CD14-positive monocyte (primary cell): ENCODE data around the gene KDM1B. TPM values are rescaled to one million over a fixed set of nuclear protein-coding genes. Genes with fewer than 3 reads are reported as not detected.

Experiments used
- DNase-seq, 3 donors: peaks; one replicate each; pipeline ENCODE4 v3.0.0-alpha.2; 2011 to 2022
- H2AFZ ChIP-seq: 2 replicates; pipeline ENCODE4 v1.6.0; 2012; ENCODE audit warnings: mild to moderate bottlenecking, low read depth, low read length, inconsistent platforms; ENCODE audit not compliant: insufficient read depth, poor library complexity, severe bottlenecking
- H3K27ac ChIP-seq, 2 donors: 1 replicate in 1 of 2; 2 replicates in 1 of 2; pipeline ENCODE4 v1.5.1; 2012 to 2013; ENCODE audit warnings: low read length in 2 of 2, control low read depth in 1 of 2, inconsistent platforms in 1 of 2, low read depth in 1 of 2, mild to moderate bottlenecking in 1 of 2
- H3K27me3 ChIP-seq, 2 donors: one replicate each; pipeline versions ENCODE4 v1.6.0 to v1.6.1; 2011 to 2013; ENCODE audit warnings: low read length in 2 of 2; ENCODE audit not compliant: control insufficient read depth in 2 of 2, insufficient read depth in 2 of 2
- H3K36me3 ChIP-seq, 2 donors: replicated peaks in 1 of 2; 1 replicate in 1 of 2; 2 replicates in 1 of 2; pipeline versions ENCODE4 v1.5.1 to v1.6.1; 2012 to 2013; ENCODE audit warnings: low read length in 2 of 2, control low read depth in 1 of 2, inconsistent platforms in 1 of 2, mild to moderate bottlenecking in 1 of 2; ENCODE audit not compliant: insufficient read depth in 2 of 2, control insufficient read depth in 1 of 2
- H3K4me1 ChIP-seq, 2 donors: 1 replicate in 1 of 2; 2 replicates in 1 of 2; pipeline versions ENCODE4 v1.5.1 to v1.6.1; 2012 to 2013; ENCODE audit warnings: low read length in 2 of 2, control low read depth in 1 of 2, inconsistent platforms in 1 of 2, mild to moderate bottlenecking in 1 of 2, moderate library complexity in 1 of 2; ENCODE audit not compliant: insufficient read depth in 2 of 2, control insufficient read depth in 1 of 2
- H3K4me2 ChIP-seq: replicated peaks from 2 replicates; pipeline ENCODE3; 2012; ENCODE audit warnings: low read length, moderate library complexity, mild to moderate bottlenecking; ENCODE audit not compliant: poor library complexity, severe bottlenecking; ENCODE audit errors: extremely low read depth
- H3K4me3 ChIP-seq, 3 experiments: fragments of 200-600 bp in 1 of 3; sonication (generic) in 1 of 3; replicated peaks in 1 of 3; 1 replicate in 2 of 3; 2 replicates in 1 of 3; pipeline ENCODE4 v1.5.1; 2011 to 2013; ENCODE audit warnings: low read length in 3 of 3, mild to moderate bottlenecking in 3 of 3, control low read depth in 2 of 3, low read depth in 2 of 3, inconsistent platforms in 1 of 3, moderate library complexity in 1 of 3
- H3K79me2 ChIP-seq: 2 replicates; pipeline ENCODE4 v1.6.0; 2012; ENCODE audit warnings: mild to moderate bottlenecking, control low read depth, inconsistent platforms, low read length, moderate library complexity; ENCODE audit not compliant: insufficient read depth
- H3K9ac ChIP-seq: 2 replicates; pipeline ENCODE4 v1.6.0; 2017; ENCODE audit warnings: low read length, mild to moderate bottlenecking; ENCODE audit not compliant: insufficient read depth, poor library complexity, severe bottlenecking
- H3K9me3 ChIP-seq, 2 donors: replicated peaks in 1 of 2; 1 replicate in 1 of 2; 2 replicates in 1 of 2; pipeline versions ENCODE4 v1.5.1 to v1.6.1; 2012 to 2013; ENCODE audit warnings: low read length in 2 of 2, control low read depth in 1 of 2; ENCODE audit not compliant: control insufficient read depth in 1 of 2, insufficient read depth in 1 of 2
- H4K20me1 ChIP-seq: 2 replicates; pipeline ENCODE4 v1.6.0; 2012; ENCODE audit warnings: mild to moderate bottlenecking, low read length, control low read depth, moderate library complexity; ENCODE audit not compliant: insufficient read depth
- H3K27ac Mint-ChIP-seq, 7 donors: one replicate each; pipeline ENCODE4 v1.8.0; 2020; ENCODE audit warnings: mild to moderate bottlenecking in 7 of 7, mixed read lengths in 7 of 7, moderate library complexity in 6 of 7, inconsistent platforms in 2 of 7
- H3K27me3 Mint-ChIP-seq, 3 donors: one replicate each; pipeline ENCODE4 v1.8.0; 2021 to 2022; ENCODE audit warnings: low read depth in 3 of 3, mild to moderate bottlenecking in 3 of 3, mixed read lengths in 3 of 3, moderate library complexity in 3 of 3, inconsistent platforms in 1 of 3
- H3K36me3 Mint-ChIP-seq, 2 donors: one replicate each; pipeline ENCODE4 v1.8.0; 2020; ENCODE audit warnings: mixed read lengths in 2 of 2, inconsistent platforms in 1 of 2, mild to moderate bottlenecking in 1 of 2
- H3K4me1 Mint-ChIP-seq: one replicate; pipeline ENCODE4 v1.8.0; 2020; ENCODE audit warnings: mild to moderate bottlenecking, mixed read lengths
- H3K4me3 Mint-ChIP-seq, 2 donors: one replicate each; pipeline ENCODE4 v1.8.0; 2020; ENCODE audit warnings: mild to moderate bottlenecking in 2 of 2, mixed read lengths in 2 of 2, moderate library complexity in 1 of 2
- H3K9me3 Mint-ChIP-seq, 7 donors: one replicate each; pipeline ENCODE4 v1.8.0; 2020 to 2022; ENCODE audit warnings: mixed read lengths in 7 of 7, mild to moderate bottlenecking in 6 of 7, moderate library complexity in 6 of 7, inconsistent platforms in 2 of 7
- CTCF ChIP-seq: fragments of 200-600 bp; IDR thresholded peaks from one replicate; pipeline ENCODE4 v1.8.0; 2022; ENCODE audit warnings: antibody characterized with exemption, mild to moderate bottlenecking
- WGBS: methylation state at CpG from one replicate; pipeline ENCODE4 v1.1.5; 2013; ENCODE audit warnings: missing lambda C conversion rate; ENCODE audit not compliant: insufficient coverage; 5-methylcytosine and 5-hydroxymethylcytosine counted together
- intact Hi-C, 2 donors: fragments of 100-400 bp; cut with micrococcal nuclease; formaldehyde crosslinking; loops; one replicate each; pipeline versions ENCODE4 v1.15.0 to v1.15.1; 2023
- polyA plus RNA-seq, 3 donors: library from polyadenylated mRNA; depleted of rRNA in 1 of 3; unstranded in 2 of 3; stranded (reverse) in 1 of 3; fragments of 300-500 nt in 2 of 3; fragments of >200 nt in 1 of 3; fragmentation: Illumina TruSeq in 2 of 3; gene quantifications; 1 replicate in 2 of 3; 2 replicates in 1 of 3; pipeline ENCODE4 v1.2.3, GENCODE V29; 2012 to 2021

Gene KDM1B
- polyA plus RNA-seq, 3 donors = 4.4 to 50.8 (median 24.1) TPM

GRCh38 chr6:18244251-18244650, 89.0 kb downstream of the KDM1B start:
- Histone ChIP-seq H3K4me2 (no peak overlapping the region), H4K20me1 (peaks cover 73% of the 10 kb centered on the region), H3K4me3 (no peak overlapping the region), H2AFZ (no peak overlapping the region), H3K27me3 (no peaks in the 10 kb centered on the region), H3K9ac (no peak overlapping the region), H3K36me3 (peaks cover 78 to 99% of the 10 kb centered on the region in 2 donors), H3K4me1 (no peaks in the 10 kb centered on the region), H3K27ac (peak overlapping the region in 1 of 2 donors; percentile 60), H3K9me3 (no peaks in the 10 kb centered on the region), H3K79me2 (peaks cover 100% of the 10 kb centered on the region)
- no peaks in the 10 kb centered on the region for H3K27me3 Mint-ChIP-seq
- H3K36me3 Mint-ChIP-seq = peaks cover 62 to 76% of the 10 kb centered on the region in 2 donors
- no peaks in the 10 kb centered on the region for H3K9me3 Mint-ChIP-seq
- H3K4me3 Mint-ChIP-seq = no peak overlapping the region
- intact Hi-C loops = no loop called here
- DNase-seq = no peak
- H3K27ac Mint-ChIP-seq = peak overlapping the region in 1 of 7 donors; percentile 5
- WGBS = no CpG with 5 or more reads among the region's 2 CpGs
- no peaks in the 10 kb centered on the region for H3K4me1 Mint-ChIP-seq
- TF ChIP-seq CTCF = no peak

- no peak overlapping the region for H2AFZ ChIP-seq
- intact Hi-C loops = no loop called here
- no peaks in the 10 kb centered on the region for H3K9me3 ChIP-seq
- no peaks in the 10 kb centered on the region for H3K4me1 ChIP-seq
- peaks cover 83 to 100% of the 10 kb centered on the region in 2 donors for H3K36me3 ChIP-seq
- H3K27ac ChIP-seq = peak overlapping the region in 1 of 2 donors; percentile 60
- no peaks in the 10 kb centered on the region for H3K4me1 Mint-ChIP-seq
- peaks cover 68% of the 10 kb centered on the region for H4K20me1 ChIP-seq
- WGBS = no CpG with 5 or more reads among the region's 1 CpG
- no peaks in the 10 kb centered on the region for H3K27me3 Mint-ChIP-seq
- no peak overlapping the region for H3K9ac ChIP-seq
- no peak overlapping the region for H3K4me2 ChIP-seq
- H3K27me3 ChIP-seq = no peaks in the 10 kb centered on the region
- H3K4me3 Mint-ChIP-seq = no peak overlapping the region
- peak overlapping the region in 1 of 7 donors; percentile 44 for H3K27ac Mint-ChIP-seq
- no peak for DNase-seq
- H3K36me3 Mint-ChIP-seq = peaks cover 64 to 79% of the 10 kb centered on the region in 2 donors
- H3K79me2 ChIP-seq = peaks cover 100% of the 10 kb centered on the region
- no peak for TF ChIP-seq CTCF
- H3K9me3 Mint-ChIP-seq = no peaks in the 10 kb centered on the region
- H3K4me3 ChIP-seq = no peak overlapping the region
Observed at GRCh38 chr6:18245079-18245478, 89.9 kb downstream of the KDM1B start.
